NCI-H2227 treated with DMSO at 0.1 percent for 48 hours (cell line): ENCODE results near the gene TSPYL6.
"Not testable (repeated sequence)": the region's sequence is repeated elsewhere in the genome, so short reads cannot be mapped to it uniquely, and the experiment has no call there.

Experiments used
- DNase-seq: peaks from one replicate; lab custom pipeline; 2025; lab: John Stamatoyannopoulos, UW

TSPYL6 gene

DNA sequence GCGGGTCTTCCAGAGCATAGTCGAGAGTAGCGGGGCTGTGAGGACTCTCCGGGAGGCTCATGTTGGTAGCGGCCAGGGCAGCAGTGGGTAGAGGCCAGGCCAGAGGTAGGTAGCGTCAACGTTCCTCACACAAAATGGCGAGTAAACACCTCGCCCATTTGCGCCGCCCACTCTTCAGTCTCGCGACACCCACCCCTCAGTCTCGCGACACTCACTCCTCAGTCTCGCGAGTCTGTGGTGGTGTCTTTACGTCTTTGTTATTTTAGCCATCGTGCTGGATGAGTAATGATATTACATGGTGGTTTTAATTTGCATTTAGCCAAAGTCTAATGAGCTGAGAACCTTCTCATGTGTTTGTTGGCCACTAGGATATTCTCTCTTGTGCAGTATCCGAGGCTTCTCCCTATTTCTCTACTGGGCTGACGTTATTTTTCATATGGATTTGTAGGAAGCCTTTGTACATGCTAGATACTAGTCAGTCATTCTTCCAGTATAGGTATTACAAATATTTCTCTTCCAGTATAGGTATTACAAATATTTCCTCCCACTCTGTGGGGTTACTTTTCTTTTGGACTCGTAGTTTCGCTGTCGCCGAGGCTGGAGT lies at the start of gene TSPYL6:
Gene TSPYL6 (minus strand): TSS at position 139 of the 604 bp plus-strand sequence. CDS start 78 bp downstream, at position 61.
- DNase-seq, result no peak

GRCh38 chr2:54303631-54304030 lies 47.6 kb upstream of the TSPYL6 start:
- DNase-seq, result no peak

DNA sequence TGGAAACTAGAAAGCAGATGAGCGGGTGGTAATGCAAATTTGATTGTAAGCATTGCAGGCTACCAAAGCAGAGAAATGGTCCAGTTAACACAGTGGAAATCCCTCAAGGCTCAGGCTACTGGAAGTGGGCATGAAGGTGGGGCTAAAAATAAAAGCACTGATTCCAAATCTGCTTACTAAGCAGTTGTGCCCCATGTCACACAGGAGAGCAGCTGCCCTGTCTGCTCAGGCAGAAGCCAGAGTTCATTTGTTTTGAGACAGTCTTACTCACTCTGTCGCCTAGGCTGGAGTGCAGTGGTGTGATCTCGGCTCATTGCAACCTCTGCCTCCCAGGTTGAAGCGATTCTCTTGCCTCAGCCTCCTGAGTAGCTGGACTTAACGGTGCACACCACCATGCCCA lies 42.5 kb upstream of the TSPYL6 start:
- DNase-seq, result no peak

DNA sequence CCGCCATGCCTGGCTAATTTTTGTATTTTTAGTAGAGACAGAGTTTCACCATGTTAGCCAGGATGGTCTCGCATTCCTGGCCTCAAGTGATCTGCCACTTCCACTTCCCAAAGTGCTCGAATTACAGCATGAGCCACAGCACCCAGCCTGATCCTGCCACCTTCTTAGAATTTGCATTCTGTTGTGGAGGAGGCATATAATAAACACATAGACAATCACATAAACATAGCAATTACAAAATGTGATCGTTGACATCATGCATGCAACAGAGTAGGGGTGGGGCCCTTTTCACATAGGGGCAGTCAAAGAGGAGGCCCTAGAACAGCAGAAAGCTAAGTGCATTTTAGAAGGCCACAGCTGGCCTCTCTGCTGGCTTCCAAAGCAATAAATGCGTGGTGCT lies 39.9 kb upstream of the TSPYL6 start:
- no peak for DNase-seq

- DNase-seq, result not testable (repeated sequence)
Measured at GRCh38 chr2:54294665-54295064, 38.6 kb upstream of the TSPYL6 start.

DNA sequence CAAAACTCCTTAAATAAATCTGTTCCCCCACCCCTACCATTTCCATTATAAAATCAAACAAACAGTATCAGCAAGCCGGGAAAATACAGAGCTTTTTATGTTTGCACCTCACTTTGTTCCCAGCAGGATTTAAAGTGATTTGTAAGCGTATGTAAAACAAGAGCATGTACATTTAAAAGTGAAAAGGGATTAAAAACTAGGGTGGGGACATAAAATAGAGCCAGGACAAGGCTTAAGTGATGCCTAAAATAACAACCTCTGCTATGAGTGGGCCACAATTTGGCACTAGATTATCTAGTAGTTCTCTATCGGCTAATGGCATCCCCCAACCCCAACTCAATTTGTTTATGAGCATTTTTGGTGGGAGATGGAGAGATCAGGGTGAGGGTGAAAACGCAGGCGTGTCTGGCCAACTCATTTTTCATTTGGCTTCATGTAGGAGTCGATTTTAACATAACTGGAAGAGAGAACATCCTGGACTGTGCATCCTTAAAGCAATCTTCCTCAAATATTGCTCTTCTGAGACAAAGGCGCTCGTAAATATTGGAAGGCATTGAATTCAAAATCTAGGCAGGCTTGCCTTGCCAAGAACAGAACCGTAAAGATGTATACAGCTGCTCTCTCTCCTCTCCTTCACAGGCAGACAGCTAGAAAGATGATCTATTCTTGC lies 34.5 kb upstream of the TSPYL6 start:
- DNase-seq, result no peak

GRCh38 chr2:54289917-54290316 lies 33.9 kb upstream of the TSPYL6 start:
- DNase-seq, result no peak

DNA sequence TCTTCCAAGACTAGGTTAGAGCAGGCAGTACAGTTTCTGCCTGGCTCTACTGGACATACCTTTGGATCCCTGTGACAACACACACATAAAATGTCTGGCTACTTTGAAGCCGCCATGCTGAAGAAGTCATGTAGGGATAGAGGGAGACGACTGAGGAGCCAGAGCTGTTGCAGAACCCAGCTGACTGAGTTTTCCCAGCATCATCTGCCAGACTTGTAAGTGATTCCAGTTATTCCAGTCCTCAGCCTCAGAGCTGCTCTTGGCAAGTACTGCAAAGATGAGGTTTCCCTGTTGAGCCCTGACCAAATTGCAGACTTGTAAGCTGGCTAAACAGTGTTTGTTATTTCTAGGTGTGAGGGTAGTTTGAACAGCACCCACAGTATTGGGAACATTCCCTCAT lies 31.5 kb upstream of the TSPYL6 start:
- DNase-seq, result no peak

DNA sequence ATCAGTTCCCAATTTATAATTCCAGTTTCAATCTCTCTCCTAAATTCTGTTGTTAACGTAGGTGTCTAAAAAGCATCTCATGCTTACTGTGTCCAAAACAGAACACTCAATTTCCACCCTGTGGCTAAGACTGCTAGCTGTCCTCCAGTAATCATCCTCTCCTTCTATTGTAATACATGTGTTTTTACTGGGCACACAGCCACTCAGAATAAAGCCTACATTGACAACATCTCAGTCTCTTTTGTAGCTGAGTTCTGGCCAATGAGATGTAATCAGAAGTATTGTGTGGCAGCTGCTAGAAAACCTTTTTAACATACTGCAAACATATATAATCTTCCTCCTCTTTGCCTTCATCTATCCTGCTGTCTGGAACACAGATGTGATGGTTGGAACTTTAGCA lies 29.4 kb upstream of the TSPYL6 start:
- DNase-seq, result no peak

- DNase-seq, result no peak
Measured at GRCh38 chr2:54284826-54285225, 28.8 kb upstream of the TSPYL6 start.

- DNase-seq, result no peak
Measured at GRCh38 chr2:54279385-54279784, 23.4 kb upstream of the TSPYL6 start.

GRCh38 chr2:54275541-54275940 lies 19.5 kb upstream of the TSPYL6 start:
- no peak for DNase-seq

GRCh38 chr2:54274781-54275242 lies 18.8 kb upstream of the TSPYL6 start:
- DNase-seq, result no peak

DNA sequence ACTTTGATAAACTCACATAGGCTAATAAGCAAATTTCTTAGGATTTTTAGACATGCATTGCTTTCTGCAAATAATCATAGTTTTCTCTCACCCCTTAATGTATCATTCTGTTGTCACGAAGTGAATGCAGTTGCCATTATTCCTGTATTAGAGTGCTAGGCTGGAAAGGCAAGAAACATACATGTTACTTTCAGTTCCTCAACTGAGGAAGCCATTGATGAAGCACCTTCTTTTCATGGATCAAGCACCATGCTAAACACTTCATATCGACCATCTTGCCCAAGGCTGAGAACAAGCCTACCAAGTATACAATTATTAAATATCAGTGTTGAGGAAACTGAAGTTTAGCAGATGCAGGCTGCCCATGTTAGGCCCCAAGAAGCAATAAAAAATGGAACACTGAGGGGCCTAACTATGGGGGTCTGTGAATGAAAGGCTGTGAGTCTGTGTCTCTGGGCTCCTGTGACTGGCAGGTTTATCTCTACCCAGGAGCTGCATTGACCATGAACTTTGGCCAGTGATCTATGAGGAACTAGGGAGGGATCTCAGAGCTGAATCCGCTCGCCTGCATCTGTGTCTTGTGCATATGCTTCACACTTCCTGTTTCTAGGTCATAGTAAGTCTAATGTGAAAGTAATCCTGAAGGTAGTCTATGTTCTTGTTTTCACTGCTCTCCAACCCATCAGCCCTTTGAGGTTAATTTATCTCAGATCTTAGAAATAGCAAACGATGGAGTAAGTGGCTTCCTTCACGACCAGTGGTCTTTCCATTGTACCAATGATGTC lies 16.0 kb upstream of the TSPYL6 start:
- no peak for DNase-seq

GRCh38 chr2:54271189-54271588 lies 15.2 kb upstream of the TSPYL6 start:
- no peak for DNase-seq

DNA sequence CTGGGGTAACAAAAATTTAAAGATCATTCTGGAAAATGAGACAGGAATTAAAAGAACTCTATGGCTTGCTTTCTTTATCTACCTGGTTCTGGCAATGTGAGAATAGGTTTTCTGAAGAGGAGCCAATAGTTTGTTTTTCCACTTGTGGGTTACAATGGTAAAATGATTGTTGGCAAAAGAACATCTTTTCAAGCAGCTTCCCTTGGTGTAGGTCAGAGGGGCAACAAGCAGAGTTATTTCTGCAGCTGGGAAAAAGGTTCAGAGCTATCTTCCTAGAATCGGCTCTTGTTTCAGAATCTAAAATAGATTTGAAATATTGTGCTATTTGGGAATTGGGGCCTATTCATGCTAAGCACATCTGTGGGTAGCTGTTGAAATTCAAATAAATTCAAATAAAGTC lies 11.5 kb upstream of the TSPYL6 start:
- peak; percentile 29 for DNase-seq

DNA sequence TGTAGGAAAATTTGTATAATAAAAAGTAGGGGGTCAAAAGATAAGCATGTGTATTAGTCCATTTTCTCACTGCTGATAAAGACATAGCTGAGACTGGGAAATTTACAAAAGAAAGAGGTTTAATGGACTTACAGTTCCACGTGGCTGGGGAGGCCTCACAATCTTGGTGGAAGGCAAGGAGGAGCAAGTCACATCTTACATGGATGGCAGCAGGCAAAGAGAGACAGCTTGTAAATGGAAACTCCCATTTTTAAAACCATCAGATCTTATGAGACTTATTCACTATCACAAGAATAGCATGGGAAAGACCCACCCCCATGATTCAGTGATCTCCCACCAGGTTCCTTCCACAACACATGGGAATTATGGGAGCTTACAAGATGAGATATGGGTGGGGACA lies 9.1 kb upstream of the TSPYL6 start:
- not testable (repeated sequence) for DNase-seq

DNA sequence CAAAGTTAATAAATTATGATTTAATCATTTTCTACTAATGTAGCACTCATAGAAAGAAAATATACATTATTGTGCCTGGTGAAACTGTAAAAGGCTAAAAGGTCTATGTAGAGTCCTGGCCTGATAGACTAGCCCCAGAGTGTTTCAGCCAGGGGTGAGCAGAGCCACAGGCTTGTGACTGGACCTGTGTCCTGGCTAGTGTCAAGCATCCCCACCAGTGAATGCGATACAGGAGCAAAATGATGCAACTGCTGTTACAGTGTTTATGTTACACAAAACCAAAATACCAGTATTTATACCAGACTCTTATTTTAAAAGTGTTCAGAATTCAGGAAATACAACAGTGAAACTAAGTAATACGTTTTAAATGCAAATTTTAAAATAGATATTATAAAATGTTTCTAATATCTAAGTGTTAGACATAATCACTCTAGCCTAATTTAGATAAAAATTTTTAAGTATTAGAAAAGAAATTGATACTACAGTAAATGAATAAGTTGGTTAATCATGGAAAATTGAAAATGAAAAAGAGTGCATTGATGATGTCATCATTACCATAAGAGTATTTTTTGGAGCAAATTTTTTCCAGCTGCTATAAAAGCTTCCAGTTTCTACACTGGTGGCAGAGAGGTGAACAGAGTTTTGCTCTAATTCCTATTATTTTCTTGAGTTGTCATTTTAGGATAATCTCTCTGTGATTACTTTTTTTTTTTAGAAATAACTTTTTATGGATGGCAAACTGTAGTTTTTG lies 6.2 kb upstream of the TSPYL6 start:
- no peak for DNase-seq

- no peak for DNase-seq
Measured at GRCh38 chr2:54261537-54261936, 5.5 kb upstream of the TSPYL6 start.

GRCh38 chr2:54260241-54260595 lies 4.2 kb upstream of the TSPYL6 start:
- no peak for DNase-seq

- DNase-seq, result no peak
Measured at GRCh38 chr2:54259413-54260240, 3.6 kb upstream of the TSPYL6 start.

- no peak for DNase-seq
Measured at GRCh38 chr2:54258166-54258565, 2.1 kb upstream of the TSPYL6 start.
